ENCODE measurements around the gene RPN2. TPM values are rescaled to one million over a fixed set of nuclear protein-coding genes. Genes with fewer than 3 reads are reported as not detected.

Gene RPN2
- total and polyA plus RNA-seq, 10 of the 15 experiments (the other 5 are each of a cell fraction or from before 2014, with no cell fraction given): 148 to 365 (median 228) TPM

GRCh38 chr20:37137547-37137946 lies 41.6 kb upstream of the RPN2 start:
- 85% methylated on average over 4 of the region's 4 CpGs for WGBS (ENCODE audit: insufficient coverage, insufficient replicate concordance, low lambda C conversion rate, missing lambda C conversion rate)
- H3K27ac ChIP-seq (ENCODE audit: control insufficient read depth, insufficient read depth): no peak overlapping the region
- CTCF ChIA-PET: interaction anchor here (1.4 kb wide), 1 partner anchor 9 kb away, joined by 3 read pairs; no protein-coding TSS in a partner anchor
- BruUV-seq (replicated peaks): no TSS peak
- DNase-seq (ENCODE audit: low read depth, low spot score) (no peak), ATAC-seq (no peak), FAIRE-seq (no peak)
- H3K9ac ChIP-seq (ENCODE audit: control insufficient read depth, insufficient read depth, low read length): no peak overlapping the region
- SMC1A ChIA-PET (ENCODE audit: uncharacterized antibody, unreplicated experiment): no interaction called here
- no peaks in the 10 kb centered on the region for H3K9me3 ChIP-seq (replicated peaks; ENCODE audit: control insufficient read depth, insufficient read depth, low read length)
- no peak overlapping the region for H3K4me3 ChIP-seq
- no peak overlapping the region for H2AFZ ChIP-seq (ENCODE audit: control insufficient read depth, low read depth, low read length)
- TF ChIP-seq ZSCAN29 (IDR thresholded peaks at IDR 0.05) (no peak), CHD4 (IDR thresholded peaks at IDR 0.05) (no peak), JUNB (IDR thresholded peaks at IDR 0.05) (no peak), HSF1 (IDR thresholded peaks at IDR 0.05; ENCODE audit: low read depth, low read length) (no peak), SMARCA5 (IDR thresholded peaks at IDR 0.05) (no peak), HDAC6 (IDR thresholded peaks at IDR 0.05; ENCODE audit: unreplicated experiment) (no peak), TAF1 (IDR thresholded peaks at IDR 0.05; ENCODE audit: borderline replicate concordance, low read depth, low read length) (no peak), ZNF622 (IDR thresholded peaks at IDR 0.05) (no peak), NKRF (conservative IDR thresholded peaks at IDR 0.05) (no peak), PBX3 (IDR thresholded peaks at IDR 0.05; ENCODE audit: insufficient replicate concordance, low read depth, low read length) (no peak), USF2 (IDR thresholded peaks at IDR 0.05; ENCODE audit: borderline replicate concordance, low read depth, low read length) (no peak)
- intact Hi-C loops (cut with micrococcal nuclease; ENCODE audit: unreplicated experiment): no loop called here
- RAD21 ChIA-PET (ENCODE audit: unreplicated experiment): interaction anchor here (0.9 to 1.5 kb wide), 2 partner anchors 18 to 396 kb away, joined by 3 to 4 read pairs; no protein-coding TSS in a partner anchor
- no peaks in the 10 kb centered on the region for H3K27me3 ChIP-seq (replicated peaks in 1 of 2; ENCODE audit: control insufficient read depth in 2 of 2, insufficient read depth in 2 of 2, low read length in 1 of 2)
- H3K4me1 ChIP-seq (ENCODE audit: control insufficient read depth, insufficient read depth, low read length): no peaks in the 10 kb centered on the region
- POLR2A ChIA-PET: no interaction called here
- in situ Hi-C loops (cut with MboI): no loop called here
- no peaks in the 10 kb centered on the region for H3K36me3 ChIP-seq (ENCODE audit: control insufficient read depth in 2 of 2, insufficient read depth in 2 of 2, low read length in 1 of 2)
- H3K4me2 ChIP-seq (ENCODE audit: control insufficient read depth, insufficient read depth): no peak overlapping the region
- no peaks in the 10 kb centered on the region for H4K20me1 ChIP-seq (ENCODE audit: control insufficient read depth, insufficient read depth)
- H3K79me2 ChIP-seq (ENCODE audit: control insufficient read depth, insufficient read depth, low read length): no peaks in the 10 kb centered on the region
